T-helper 9 cell (primary cell): ENCODE results near the gene SPOCK1.
"Not testable (repeated sequence)": the region's sequence is repeated elsewhere in the genome, so short reads cannot be mapped to it uniquely, and the experiment has no call there.

Experiments used
- DNase-seq: peaks from one replicate; pipeline ENCODE4 v3.0.0-alpha.2; 2020

SPOCK1 gene

DNA sequence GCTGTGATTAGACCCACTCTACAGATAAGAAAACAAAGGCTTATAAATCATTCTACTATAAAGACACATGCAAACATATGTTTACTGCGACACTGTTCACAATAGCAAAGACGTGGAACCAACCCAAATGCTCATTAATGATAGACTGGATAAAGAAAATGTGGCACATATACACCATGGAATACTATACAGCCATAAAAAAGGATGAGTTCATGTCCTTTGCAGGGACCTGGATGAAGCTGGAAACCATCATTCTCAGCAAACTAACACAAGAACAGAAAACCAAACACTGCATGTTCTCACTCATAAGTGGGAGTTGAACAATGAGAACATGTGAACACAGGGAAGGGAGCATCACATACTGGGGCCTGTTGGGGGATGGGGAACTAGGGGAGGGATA is 240.0 kb downstream of the SPOCK1 start:
- DNase-seq = not testable (repeated sequence)

DNA sequence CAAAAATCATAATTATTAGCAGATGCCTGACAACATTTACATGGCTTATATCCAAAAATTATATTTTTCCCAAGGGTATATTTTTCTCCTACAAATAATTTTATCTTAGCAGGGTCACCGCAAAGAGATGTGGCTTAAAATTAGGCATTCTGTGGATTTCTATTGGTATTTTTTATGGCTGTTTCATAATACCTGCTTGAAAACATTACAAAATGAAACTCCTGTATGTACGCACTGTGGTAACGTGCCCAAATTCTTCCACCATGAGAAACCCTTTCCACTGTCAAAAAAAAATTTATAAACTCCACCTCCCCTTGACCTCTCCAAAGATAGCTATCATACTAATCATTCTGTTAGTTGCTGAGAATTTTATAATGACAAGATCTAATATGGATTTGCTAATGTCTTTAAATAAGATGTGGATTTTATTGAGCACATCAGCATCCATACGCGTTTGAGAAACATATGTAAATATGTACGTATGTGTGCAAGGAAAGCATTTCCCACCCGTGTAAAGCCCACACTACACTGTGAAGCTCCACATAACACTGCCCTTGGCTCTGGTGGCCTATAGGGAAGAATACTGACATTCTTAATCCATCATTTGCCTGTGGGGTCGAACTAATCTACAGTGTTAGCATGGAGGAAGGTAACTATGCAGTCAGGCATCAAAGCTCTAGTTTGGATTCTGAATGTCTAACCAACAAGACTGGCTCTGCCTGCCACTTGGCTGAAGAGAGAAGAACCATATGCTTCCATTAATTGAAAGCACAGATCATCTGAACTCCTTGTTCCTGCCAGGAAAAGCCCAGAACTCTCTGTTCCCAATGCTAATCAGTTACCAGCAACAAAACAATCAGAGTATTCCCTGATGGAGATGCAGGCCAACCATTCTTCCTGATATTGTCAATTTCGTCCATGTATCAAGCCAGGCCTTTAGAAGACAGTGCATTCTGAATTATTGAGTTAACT is 244.7 kb downstream of the SPOCK1 start:
- no peak for DNase-seq

DNA sequence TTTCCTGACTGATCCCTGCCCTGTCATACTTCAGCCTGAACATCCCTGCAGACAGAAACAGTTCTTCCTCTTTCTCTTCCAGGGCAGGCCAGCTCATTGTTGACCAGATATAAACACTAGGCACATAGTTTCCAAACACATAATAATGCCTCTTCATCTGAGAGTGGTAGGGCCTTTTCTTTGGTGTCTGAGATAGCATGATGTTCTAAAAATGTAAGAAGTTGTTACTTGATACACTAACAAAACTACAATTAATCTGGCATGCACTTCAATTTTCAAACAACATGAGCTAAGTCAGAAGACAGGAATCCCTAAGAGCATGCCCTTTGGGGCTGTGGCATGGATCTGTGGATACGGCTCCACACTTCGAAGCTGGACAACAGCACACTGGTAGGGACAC is 246.6 kb downstream of the SPOCK1 start:
- DNase-seq = no peak

DNA sequence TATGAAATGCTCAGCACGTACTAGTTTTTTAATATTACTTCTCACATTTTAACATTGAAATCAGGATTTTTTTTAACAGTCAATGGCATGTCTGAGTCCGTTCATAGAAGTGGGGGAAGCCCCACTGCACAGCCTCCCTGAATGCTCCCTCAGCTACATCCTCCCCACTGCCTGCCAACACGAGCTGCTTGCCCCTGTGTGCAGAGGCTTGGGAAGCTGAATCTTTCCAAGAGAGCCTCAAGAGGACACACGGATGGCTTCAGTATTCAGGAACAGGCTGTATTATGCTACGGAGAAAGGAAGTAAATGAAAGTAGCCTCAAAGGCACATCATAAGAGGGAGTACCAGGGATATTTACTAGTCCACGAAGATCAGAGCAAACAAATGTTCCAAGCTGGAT is 248.7 kb downstream of the SPOCK1 start:
- no peak for DNase-seq

DNA sequence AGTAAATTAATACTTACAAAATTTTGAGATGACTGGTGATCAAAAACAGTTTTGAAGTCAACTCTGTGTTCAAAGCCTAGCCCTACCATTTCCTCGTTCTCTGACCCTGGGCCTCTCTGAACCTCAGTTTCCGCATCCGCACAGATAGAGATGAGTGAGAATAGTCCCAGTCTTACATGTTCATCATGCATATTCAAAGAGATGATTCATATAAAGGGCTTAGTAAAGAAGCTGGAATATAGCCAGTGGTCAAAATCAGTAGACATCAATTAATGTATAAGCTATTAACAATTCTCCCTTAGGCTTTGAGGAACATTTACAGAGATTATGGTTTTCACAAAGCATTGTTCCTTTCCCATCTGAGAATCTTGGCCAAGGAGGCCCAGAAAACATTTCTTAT is 250.6 kb downstream of the SPOCK1 start:
- no peak for DNase-seq

DNA sequence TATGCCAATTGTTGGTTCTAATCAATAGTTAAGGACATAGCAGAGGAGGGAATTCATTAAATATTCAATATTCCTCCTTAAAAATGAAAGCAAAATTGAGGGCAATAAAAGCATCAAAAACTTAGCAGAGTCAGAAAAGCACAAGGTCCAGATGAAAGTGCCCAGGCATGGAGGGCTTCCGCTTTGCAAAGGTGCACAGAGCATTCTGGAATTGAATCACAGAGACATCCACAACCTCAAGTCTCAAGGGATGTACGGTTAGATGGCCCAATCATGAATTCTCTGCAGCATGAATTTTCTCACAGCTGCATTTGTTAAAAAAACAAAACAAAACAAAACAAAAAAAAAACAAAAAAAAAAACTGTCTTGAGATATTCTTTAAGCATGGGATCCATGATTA is 253.7 kb downstream of the SPOCK1 start:
- no peak for DNase-seq

DNA sequence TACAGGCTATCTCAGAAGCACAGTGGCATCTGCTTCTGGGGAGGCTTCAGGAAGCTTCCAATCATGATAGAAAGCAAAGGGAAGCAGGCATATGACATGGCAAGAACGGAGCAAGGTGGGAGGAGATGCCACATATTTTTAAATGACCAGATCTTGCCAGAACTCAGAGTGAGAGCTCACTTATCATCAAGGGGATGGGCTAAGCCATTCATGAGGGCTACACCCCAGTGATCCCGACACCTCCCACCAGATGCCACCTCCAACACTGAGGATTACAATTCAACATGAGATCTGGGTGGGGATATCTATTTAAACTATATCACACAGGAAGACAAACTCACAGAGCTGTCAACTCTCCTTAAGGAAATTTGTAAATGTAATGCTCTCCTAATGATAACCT is 258.8 kb downstream of the SPOCK1 start:
- no peak for DNase-seq

DNA sequence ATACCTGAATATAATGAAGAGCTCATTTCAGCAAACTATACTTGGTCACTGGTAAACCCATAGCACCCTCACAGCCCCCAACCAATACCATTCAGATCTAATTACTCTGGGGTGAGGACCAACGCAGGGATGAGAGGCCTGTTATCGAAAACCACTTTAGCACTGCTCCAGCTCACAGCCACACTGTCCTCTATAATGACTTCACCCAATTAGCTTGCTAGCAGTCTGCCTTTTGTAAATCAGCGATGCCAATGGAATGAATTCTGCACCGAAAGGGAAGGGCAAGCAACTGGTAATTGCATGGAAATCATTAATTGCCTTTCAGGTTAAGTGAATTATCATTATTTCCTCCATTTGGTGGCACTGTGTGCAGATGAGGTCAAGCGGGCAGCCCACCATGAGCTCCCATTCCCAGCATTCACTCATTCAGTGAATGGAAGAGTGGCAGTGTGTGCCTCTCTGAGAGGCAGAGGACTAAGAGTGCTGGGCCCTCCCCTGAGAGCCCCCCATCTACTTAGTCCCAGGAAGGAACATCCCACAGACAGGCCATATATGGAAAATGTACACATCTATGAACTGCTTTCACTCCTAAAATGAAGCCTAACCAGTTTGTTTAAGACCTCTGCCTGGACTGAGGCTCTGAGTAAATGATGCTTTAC is 262.1 kb downstream of the SPOCK1 start:
- DNase-seq = no peak

DNA sequence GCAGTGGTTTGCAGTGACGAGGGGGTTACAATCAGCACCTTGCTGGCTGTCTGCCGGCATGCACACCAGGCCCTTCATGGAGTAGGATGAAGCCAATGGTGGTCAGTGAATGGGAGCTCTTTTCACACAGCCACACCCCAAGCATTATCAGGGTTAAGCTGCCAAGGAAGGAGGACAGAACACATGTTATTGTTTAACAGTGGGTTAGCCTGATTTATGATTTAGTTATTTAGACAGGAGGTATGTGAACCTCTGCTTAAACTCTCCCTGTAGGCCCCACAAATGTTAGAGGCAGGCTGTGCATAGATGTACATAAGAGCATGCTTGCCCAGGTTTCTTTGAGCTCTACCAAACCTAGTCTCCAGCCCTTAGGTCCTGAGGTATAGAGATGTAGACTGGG is 262.9 kb downstream of the SPOCK1 start:
- no peak for DNase-seq

DNA sequence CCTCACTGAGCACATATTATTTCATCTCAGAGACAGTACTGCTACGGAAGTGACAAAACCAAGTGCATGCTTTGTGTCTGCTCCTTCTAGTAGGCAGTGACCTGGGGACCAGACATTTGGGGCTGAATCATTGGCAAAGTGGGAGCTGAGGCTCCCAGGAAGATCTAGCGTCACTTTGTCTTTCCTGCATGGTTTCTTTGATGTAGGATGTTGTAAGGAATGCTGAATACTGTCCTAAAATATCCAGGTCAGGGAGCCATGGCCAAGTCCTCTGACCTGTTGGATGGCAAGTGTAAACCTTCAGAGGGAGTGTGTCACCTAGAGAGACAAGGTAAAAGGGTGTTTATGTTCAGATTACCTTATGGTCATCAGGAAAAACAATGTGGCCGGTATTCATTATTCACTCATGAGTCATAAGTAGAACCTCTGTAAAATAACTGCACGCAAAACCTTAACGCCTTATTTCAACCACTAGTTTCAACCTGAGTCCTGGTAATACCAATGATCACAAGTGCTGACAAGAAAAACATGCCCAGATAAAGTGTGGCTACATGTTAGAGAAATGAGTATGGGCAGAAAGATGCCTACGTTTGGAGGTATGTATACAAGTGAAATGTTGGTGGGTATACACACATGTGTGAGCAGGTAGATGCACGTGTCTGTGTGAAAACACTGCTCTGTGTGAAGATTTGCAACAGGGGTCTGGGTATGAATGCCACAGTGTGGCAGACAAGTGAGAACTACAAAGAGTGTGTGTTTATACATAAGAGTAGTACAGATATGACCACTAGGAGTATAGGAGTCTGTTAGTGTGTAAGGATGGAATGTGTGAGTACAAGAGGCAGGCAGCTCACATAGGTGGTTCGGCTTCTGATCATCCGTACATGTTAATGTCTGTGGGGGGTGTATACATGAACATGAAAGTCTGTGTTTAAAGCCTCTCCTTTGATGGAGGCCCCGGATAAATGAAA is 263.9 kb downstream of the SPOCK1 start:
- no peak for DNase-seq

DNA sequence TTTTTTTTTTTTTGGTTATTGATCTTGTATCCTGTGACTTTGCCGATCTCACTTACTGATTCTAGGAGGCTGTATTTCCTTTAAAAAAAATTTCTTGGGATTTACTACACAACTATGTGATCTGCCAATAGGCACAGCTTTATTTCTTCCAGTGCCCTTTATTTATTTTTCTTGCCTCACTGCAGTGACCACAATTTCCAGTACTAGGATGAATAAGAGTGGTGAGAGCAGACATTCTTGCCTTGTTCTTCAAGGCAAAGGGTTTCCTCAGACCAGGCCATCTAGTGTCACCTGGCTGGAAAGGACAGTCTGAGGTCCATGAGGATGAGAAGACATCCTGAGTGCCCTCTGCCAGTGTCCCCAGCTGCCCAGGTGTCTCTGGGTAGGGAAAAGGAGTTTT is 265.4 kb downstream of the SPOCK1 start:
- no peak for DNase-seq

DNA sequence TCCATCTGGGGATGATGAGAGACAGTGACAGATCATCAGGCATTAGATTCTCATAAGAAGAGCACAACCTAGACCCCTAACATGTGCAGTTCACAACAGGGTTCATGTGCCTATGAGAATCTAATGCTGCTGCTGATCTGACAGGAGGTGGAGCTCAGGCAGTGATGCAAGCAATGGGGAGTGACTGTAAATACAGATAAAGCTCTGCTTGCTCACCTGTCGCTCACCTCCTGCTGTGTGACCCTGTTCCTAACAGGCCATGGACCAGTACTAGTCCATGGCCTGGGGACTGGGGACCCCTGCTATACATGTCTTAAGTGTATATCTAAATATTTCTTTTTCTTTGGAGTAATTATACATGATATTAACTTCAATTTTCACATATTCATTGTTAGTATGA is 265.8 kb downstream of the SPOCK1 start:
- DNase-seq = not testable (repeated sequence)

DNA sequence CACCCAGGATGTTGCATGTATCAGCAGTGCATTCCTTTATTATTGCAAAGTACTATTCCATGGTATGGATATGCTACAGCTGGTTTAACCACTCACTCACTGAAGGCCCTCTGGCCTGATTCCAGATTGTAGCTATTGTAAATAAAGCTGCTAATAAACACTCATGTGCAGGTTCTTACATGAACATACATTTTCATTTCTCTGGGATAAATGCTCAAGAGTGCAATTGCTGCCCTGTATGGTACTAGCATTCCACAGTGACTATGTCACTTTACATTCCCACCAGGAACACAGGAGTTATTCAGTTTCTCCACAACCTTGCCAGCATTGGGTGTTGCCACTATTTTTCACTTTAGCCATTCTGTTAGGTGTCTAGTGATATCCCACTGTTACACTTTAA is 267.6 kb downstream of the SPOCK1 start:
- no peak for DNase-seq

DNA sequence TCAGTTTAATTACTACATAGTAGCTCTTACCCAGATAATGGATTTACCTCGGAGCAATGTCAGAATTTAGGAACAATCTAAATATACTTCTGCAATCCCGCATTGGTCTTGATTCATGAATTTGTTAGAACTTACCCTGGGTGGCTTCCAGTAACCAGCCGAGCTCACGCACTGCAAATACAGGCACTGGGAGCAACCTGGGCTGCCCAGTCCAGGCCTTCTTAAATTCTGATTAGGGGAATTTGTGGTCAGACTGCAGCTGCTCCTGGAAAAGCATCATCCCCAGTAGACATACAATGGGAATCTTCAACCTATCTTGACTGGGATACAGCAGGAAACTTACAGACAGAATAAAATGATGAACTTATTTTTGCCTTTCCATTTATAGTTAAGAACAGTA is 270.3 kb downstream of the SPOCK1 start:
- DNase-seq = no peak

DNA sequence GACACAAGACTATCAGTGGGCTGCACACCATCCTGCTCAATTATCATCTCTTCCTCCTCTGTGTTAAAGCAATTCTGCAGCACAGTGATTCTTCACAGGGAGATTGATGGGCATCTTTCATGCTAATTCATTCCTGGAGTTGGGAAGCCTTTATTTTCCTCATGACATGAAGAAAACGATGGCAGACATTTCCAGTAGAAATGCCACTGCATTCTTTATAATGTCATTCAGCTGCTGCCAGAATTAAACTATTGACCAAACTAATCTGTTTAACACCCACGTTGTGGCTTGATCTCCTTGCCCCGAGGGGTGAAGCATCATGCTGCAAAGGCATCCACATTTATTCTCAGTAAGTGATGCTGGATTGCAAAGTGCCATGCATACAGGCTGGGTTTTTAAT is 273.0 kb downstream of the SPOCK1 start:
- no peak for DNase-seq

DNA sequence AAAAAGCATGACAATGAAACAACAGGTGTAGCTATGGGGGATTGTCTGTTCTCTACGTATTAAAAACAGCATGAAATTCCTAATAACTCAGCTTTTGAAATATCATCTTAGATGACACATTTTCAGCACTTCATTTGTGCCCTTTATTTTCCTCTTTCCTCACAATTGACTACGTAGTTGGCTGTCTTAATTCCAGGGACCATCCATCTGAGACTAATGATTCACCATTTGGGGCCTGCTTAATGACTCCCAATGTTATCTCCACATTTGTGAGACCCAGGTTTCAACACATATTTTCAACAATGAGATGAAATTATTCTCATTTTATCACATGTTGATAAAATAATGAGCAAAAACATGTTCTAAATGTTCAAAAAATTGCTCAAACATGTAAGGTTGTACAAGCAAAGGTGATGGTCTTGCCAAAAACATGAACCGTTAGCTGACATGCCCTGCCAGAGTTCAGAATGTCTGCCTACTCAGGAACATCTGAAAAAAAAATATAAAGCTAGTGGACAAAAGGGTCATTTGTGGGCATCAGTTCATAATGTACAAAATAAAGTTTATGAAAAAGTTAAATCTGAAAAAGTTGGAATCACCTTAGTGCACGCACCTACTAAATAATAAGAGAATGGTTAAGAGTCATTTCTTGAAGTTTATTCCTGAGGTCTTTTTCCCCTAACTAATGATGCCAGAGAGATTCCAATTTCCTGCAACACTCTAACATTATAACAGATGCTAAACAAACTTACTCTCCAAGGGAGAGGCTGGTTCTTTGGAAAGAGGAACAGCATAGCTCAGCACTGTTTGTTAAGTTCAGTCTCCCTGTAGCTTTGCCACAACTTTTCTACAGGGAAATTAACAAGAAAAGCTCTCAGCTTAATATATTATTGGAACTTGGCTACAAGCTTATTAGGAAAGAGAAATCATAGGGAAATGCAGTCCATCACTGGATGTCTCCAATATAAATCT is 275.5 kb downstream of the SPOCK1 start:
- no peak for DNase-seq

DNA sequence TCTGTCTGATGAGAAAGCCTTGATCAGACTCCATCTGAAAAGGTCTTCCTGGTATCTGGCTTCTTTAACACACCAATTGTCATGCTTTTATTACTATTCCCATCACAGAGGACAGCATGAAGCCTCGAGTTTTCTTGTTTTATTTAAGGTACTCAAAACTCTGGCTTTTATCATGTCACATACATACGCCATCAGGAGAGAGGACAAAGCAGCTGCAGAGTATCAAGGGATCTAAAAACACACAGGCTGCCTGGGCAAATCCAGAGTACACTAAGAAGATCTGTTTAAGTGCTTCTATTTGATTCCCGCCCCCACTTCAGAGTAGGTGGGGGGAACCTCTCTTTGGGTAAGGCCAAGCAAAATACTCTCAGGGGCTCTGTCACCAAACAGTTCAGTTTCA is 277.2 kb downstream of the SPOCK1 start:
- DNase-seq = no peak

DNA sequence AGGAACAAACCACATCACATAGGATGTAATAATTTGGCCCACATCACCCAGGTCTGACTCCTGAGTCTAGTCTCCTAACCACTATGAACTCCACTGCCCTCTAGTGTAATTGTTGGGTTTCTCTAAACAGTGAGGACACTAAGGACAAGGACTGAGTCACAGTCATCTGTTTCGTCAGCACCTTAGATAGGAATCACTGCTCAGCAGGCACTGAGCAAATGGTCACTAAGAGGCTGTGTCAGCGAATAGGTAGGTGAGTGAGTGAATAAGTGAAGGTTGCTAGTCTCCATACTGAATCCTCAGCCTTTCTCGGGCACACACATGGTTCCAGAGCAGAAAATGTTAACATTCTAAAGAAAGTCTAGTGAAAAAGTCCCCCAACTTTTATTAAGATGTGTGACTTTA is 278.6 kb downstream of the SPOCK1 start:
- DNase-seq = no peak

DNA sequence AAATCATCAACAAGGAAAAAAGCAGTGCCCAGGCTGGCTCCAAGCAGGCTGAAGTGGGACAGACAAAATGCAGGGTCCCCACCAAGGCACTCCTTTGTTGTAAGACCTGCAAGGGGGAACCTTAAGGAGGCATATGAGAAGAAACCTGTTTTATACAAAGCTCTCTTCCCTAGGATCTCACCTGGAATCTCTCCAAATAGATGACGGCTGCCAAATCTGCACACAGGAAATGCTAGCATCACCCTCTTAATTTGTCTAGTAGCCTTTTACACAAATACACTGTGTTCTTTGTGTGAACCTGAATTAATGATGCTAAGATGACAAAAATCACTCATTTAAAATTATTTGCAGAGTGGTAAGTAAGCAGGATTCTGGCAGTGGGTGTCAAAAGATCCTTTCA is 280.2 kb downstream of the SPOCK1 start:
- no peak for DNase-seq

DNA sequence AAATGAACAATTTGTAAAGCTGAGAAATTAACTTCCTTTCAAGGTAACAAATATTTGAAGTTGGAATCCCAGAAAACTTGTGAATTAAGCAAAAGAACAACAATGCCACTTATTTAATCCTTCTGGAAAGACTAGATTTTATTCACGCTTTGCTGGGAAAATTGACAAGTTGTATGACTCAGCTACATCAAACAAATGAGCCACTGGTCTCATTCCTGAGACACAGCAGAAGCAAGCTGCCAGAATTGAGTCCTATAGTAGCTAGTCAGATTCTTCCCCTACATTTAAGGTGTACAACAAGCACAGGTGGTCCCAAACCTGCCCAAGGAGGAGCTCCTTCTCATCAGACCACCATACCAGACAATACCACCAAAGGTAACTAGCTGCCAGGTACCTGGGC is 280.7 kb downstream of the SPOCK1 start:
- no peak for DNase-seq

DNA sequence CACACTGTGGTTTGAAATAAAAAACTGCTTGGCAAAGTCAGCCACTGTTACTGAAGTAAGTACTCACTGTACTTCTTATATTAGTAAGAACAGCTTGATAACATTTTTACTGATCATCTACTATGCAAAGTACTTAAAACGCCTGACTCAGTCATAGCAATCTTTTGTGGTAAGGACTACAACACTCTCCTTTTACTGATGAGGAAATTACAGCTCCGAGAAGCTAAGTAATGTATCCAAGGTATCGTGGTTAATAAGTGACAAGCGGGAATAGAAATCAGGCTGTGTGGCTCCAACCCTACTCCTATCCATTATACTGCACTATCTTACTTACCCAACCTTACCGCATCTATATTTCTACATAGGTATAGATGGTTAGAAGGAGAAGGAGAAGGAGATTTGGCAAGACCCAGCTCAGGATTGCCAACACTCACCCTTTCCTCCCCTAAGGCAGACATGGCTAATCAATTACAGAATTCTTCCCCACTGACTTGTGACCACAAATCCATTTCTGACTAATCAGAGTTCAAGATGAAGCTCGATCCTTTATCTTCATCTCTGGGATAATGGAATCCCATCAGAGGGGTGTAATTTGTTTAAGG is 281.4 kb downstream of the SPOCK1 start:
- no peak for DNase-seq
